HG03457 (cell line): ENCODE results near the gene LRP3.
"Not testable (repeated sequence)": the region's sequence is repeated elsewhere in the genome, so short reads cannot be mapped to it uniquely, and the experiment has no call there.

Source experiments
- ATAC-seq: cut with Tn5 transposase; IDR thresholded peaks from one replicate; pipeline ENCODE4 v1.9.1; 2021; ENCODE audit warnings: moderate number of reproducible peaks; ENCODE audit not compliant: unreplicated experiment

Gene LRP3

GRCh38 chr19:33193865-33194362 is at the start of gene LRP3:
Gene LRP3 (plus strand): TSS chr19:33194330. CDS start chr19:33194786, 456 bp downstream.
- ATAC-seq = no peak

- no peak for ATAC-seq
These were observed 47.9 kb upstream of the LRP3 start for GRCh38 chr19:33146209-33146608.

- ATAC-seq = no peak
These were observed 46.6 kb upstream of the LRP3 start for GRCh38 chr19:33147538-33147937.

GRCh38 chr19:33150852-33151518 is 43.1 kb upstream of the LRP3 start:
- ATAC-seq = no peak

- ATAC-seq = no peak
These were observed 42.0 kb upstream of the LRP3 start for GRCh38 chr19:33152176-33152575.

- not testable (repeated sequence) for ATAC-seq
These were observed 41.5 kb upstream of the LRP3 start for GRCh38 chr19:33152625-33153024.

GRCh38 chr19:33154313-33154712 is 39.8 kb upstream of the LRP3 start:
- ATAC-seq = not testable (repeated sequence)

GRCh38 chr19:33156334-33156733 is 37.8 kb upstream of the LRP3 start:
- no peak for ATAC-seq

GRCh38 chr19:33157906-33158305 is 36.2 kb upstream of the LRP3 start:
- no peak for ATAC-seq

- ATAC-seq = no peak
These were observed 35.8 kb upstream of the LRP3 start for GRCh38 chr19:33158365-33158764.

- no peak for ATAC-seq
These were observed 35.0 kb upstream of the LRP3 start for GRCh38 chr19:33159149-33159548.

GRCh38 chr19:33159893-33160292 is 34.2 kb upstream of the LRP3 start:
- ATAC-seq = no peak

- no peak for ATAC-seq
These were observed 32.9 kb upstream of the LRP3 start for GRCh38 chr19:33161201-33161600.

GRCh38 chr19:33163481-33163880 is 30.6 kb upstream of the LRP3 start:
- ATAC-seq = no peak

GRCh38 chr19:33166037-33166436 is 28.1 kb upstream of the LRP3 start:
- not testable (repeated sequence) for ATAC-seq

GRCh38 chr19:33167438-33167837 is 26.7 kb upstream of the LRP3 start:
- ATAC-seq = no peak

- no peak for ATAC-seq
These were observed 25.6 kb upstream of the LRP3 start for GRCh38 chr19:33168528-33168927.

GRCh38 chr19:33171222-33171795 is 22.8 kb upstream of the LRP3 start:
- no peak for ATAC-seq

GRCh38 chr19:33171916-33172359 is 22.2 kb upstream of the LRP3 start:
- no peak for ATAC-seq

GRCh38 chr19:33174186-33174585 is 19.9 kb upstream of the LRP3 start:
- no peak for ATAC-seq

GRCh38 chr19:33175156-33175782 is 18.9 kb upstream of the LRP3 start:
- ATAC-seq = no peak
